Activated CD4-positive, alpha-beta memory T cell treated with anti-CD3 and anti-CD28 coated beads for 36 hours (primary cell): ENCODE data around the gene TFIP11. TPM values are rescaled to one million over a fixed set of nuclear protein-coding genes. Genes with fewer than 3 reads are reported as not detected.
A peak's percentile ranks its signal among the peaks of the same experiment; 100 is the strongest.

Source experiments
- CTCF ChIA-PET: fragments of 350-600 bp; sonication (Branson Sonifier 250); formaldehyde crosslinking; loops from one replicate; lab custom pipeline; 2021; ENCODE audit warnings: antibody characterized with exemption, inconsistent platforms; lab: Charles Lee
- POLR2A ChIA-PET: fragments of 350-600 bp; sonication (Branson Sonifier 250); formaldehyde crosslinking; loops from one replicate; lab custom pipeline; 2021; ENCODE audit warnings: antibody characterized with exemption; lab: Charles Lee
- DNase-seq: peaks from one replicate; pipeline ENCODE4 v3.0.0-alpha.2; 2020
- H3K27ac Mint-ChIP-seq: one replicate; pipeline ENCODE4 v1.8.0; 2021; ENCODE audit warnings: mixed read lengths
- H3K27me3 Mint-ChIP-seq: one replicate; pipeline ENCODE4 v1.8.0; 2021; ENCODE audit warnings: mixed read lengths
- H3K36me3 Mint-ChIP-seq: one replicate; pipeline ENCODE4 v1.8.0; 2021; ENCODE audit warnings: mixed read lengths
- H3K4me1 Mint-ChIP-seq: one replicate; pipeline ENCODE4 v1.8.0; 2021; ENCODE audit warnings: low read depth, mixed read lengths
- H3K4me3 Mint-ChIP-seq: one replicate; pipeline ENCODE4 v1.8.0; 2021; ENCODE audit warnings: mild to moderate bottlenecking, mixed read lengths
- H3K9me3 Mint-ChIP-seq: one replicate; pipeline ENCODE4 v1.8.0; 2021; ENCODE audit warnings: mixed read lengths
- intact Hi-C: fragments of 100-400 bp; cut with micrococcal nuclease; formaldehyde crosslinking; loops from one replicate; pipeline ENCODE4 v1.15.1; 2023
- total RNA-seq, 2 experiments: library from RNA; stranded (reverse); gene quantifications; one replicate each; pipeline ENCODE4 v1.2.3, GENCODE V29; 2021

The TFIP11 gene
- 10 to 100 TPM; 41.1 to 43.0 TPM for total RNA-seq

GRCh38 chr22:26512149-26512793 is at the start of gene TFIP11:
TFIP11 (minus strand) TSS chr22:26512473; CDS start chr22:26510272, 2,201 bp downstream.
- Mint-ChIP-seq H3K4me3 (peak within 1 kb of the TSS; percentile 98), H3K9me3 (no peaks in the 10 kb centered on the region), H3K27me3 (no peaks in the 10 kb centered on the region), H3K27ac (peak within 1 kb of the TSS; percentile 88), H3K4me1 (peaks cover 37% of the 10 kb centered on the region), H3K36me3 (peaks cover 10% of the 10 kb centered on the region)
- CTCF ChIA-PET, result interaction anchor here (0.7 to 2.0 kb wide), 10 partner anchors 9 to 167 kb away, joined by 3 to 10 read pairs (median 4); partner anchors contain the start of genes HPS4 and SRRD
- DNase-seq, result peak; percentile 95
- POLR2A ChIA-PET, result interaction anchor here (0.6 to 1.1 kb wide), 3 partner anchors 21 to 135 kb away, joined by 3 to 4 read pairs (median 4); partner anchors contain the start of genes HPS4 and SRRD
- intact Hi-C loops, result loop anchor here (1.0 kb wide), 2 partner anchors 29 to 81 kb away; partner anchors contain the start of genes HPS4 and SRRD

DNA sequence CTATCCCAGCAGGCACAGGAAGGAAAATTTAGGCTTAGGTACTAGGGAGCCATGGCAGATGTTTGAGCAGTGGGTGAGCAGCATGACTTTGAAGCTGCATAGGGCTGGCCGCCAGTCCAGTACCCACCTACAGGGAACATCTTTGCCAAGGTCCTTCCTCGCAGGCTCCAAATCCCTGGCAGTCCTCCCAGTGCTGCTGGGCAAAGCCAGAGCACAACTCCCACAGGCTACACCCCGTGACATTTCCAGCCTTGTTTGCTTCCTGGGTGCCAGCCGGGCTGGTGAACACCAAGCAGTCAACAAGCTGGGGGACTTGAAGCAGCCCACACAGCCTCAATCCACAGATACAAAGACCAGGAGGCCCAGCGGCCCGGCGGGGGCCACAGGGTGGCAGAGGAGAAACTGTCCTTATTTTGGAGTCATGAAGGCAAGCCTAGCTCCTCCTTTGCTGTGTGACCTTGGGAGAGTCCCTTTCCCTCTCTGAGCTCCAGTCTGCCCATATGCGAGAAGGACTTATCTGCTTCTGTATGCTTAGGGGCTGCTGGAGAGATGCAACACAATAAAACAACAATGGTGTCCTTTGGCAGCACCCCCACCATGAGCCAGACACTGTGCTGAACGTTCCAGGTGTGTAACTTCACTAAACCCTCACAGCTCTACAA is 49.6 kb upstream of the TFIP11 start:
- ChIA-PET POLR2A (no interaction called here), CTCF (interaction anchor here (0.6 to 1.6 kb wide), 2 partner anchors 39 to 104 kb away, joined by 3 to 5 read pairs; no protein-coding TSS in a partner anchor)
- no peaks in the 10 kb centered on the region for H3K9me3 Mint-ChIP-seq
- H3K27ac Mint-ChIP-seq, result no peak overlapping the region
- H3K4me3 Mint-ChIP-seq, result no peak overlapping the region
- no peak for DNase-seq
- H3K36me3 Mint-ChIP-seq, result no peaks in the 10 kb centered on the region
- intact Hi-C loops, result no loop called here
- H3K27me3 Mint-ChIP-seq, result no peaks in the 10 kb centered on the region
- peaks cover 3% of the 10 kb centered on the region for H3K4me1 Mint-ChIP-seq

- peaks cover 2% of the 10 kb centered on the region for H3K36me3 Mint-ChIP-seq
- no peak overlapping the region for H3K27ac Mint-ChIP-seq
- ChIA-PET CTCF (interaction anchor here (1.0 kb wide), 1 partner anchor 9 kb away, joined by 3 read pairs; no protein-coding TSS in a partner anchor), POLR2A (no interaction called here)
- peaks cover 4% of the 10 kb centered on the region for H3K4me1 Mint-ChIP-seq
- no peaks in the 10 kb centered on the region for H3K27me3 Mint-ChIP-seq
- DNase-seq, result no peak
- H3K9me3 Mint-ChIP-seq, result no peaks in the 10 kb centered on the region
- H3K4me3 Mint-ChIP-seq, result no peak overlapping the region
- intact Hi-C loops, result no loop called here
Observed at GRCh38 chr22:26559961-26560575, 47.8 kb upstream of the TFIP11 start.

DNA sequence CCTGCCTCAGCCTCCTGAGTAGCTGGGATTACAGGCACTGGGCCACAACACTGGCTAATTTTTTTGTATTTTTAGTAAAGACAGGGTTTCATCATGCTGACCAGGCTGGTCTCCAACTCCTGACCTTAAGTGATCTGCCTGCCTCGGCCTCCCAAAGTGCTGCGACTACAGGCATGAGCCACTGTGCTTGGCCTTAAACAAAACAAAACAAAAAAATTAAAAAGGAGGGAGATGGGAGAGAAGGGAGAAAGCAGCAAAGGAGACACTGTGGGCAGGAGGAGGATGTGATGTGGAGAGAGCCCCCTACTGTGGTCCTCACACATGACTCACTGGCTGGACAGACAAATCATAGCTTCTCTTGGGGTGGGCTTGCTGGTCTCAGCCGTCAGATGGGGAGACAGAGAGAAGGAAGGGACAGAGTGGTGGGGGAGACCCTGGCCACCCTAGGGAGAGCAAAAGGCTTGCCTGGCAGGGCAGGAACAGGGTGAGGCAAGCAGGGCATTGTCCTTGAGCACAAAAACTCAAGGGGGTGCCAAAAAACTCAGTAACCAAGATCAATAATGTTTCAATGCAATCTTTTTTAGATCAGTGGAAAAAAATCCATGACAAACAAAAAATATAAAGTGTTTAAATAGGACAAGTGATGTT is 46.1 kb upstream of the TFIP11 start:
- peaks cover 2% of the 10 kb centered on the region for H3K36me3 Mint-ChIP-seq
- POLR2A ChIA-PET, result no interaction called here
- CTCF ChIA-PET, result interaction anchor here (0.8 kb wide), 1 partner anchor 98 kb away, joined by 3 read pairs; no protein-coding TSS in a partner anchor
- peaks cover 9% of the 10 kb centered on the region for H3K4me1 Mint-ChIP-seq
- H3K4me3 Mint-ChIP-seq, result no peak overlapping the region
- no peak for DNase-seq
- intact Hi-C loops, result no loop called here
- H3K27me3 Mint-ChIP-seq, result no peaks in the 10 kb centered on the region
- H3K9me3 Mint-ChIP-seq, result no peaks in the 10 kb centered on the region
- H3K27ac Mint-ChIP-seq, result no peak overlapping the region

DNA sequence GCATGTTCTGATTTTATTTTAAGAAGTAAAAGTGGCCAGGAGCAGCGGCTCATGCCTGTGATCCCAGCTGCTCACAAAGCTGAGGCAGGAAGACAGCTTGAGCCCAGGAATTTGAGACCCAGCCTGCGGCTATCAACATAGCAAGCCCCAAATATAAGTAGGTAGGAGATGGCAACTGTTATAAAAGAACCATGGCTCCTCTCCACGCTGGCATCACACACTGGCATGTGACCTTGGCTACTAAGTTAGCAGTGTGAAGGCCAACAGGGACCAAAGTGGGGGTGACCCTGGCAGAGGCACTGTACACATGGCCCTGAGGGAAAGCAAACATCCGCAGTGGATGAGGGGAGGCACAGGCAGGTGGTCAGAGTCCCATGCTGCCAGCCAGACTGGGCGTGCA is 44.6 kb upstream of the TFIP11 start:
- intact Hi-C loops, result no loop called here
- no peaks in the 10 kb centered on the region for H3K9me3 Mint-ChIP-seq
- H3K36me3 Mint-ChIP-seq, result peaks cover 2% of the 10 kb centered on the region
- POLR2A ChIA-PET, result no interaction called here
- no peak overlapping the region for H3K27ac Mint-ChIP-seq
- H3K4me3 Mint-ChIP-seq, result no peak overlapping the region
- peaks cover 9% of the 10 kb centered on the region for H3K4me1 Mint-ChIP-seq
- no peak for DNase-seq
- H3K27me3 Mint-ChIP-seq, result no peaks in the 10 kb centered on the region
- CTCF ChIA-PET, result no interaction called here

- peaks cover 2% of the 10 kb centered on the region for H3K36me3 Mint-ChIP-seq
- no peak overlapping the region for H3K27ac Mint-ChIP-seq
- no peaks in the 10 kb centered on the region for H3K9me3 Mint-ChIP-seq
- intact Hi-C loops, result no loop called here
- DNase-seq, result no peak
- ChIA-PET CTCF (no interaction called here), POLR2A (no interaction called here)
- H3K4me3 Mint-ChIP-seq, result no peak overlapping the region
- no peaks in the 10 kb centered on the region for H3K27me3 Mint-ChIP-seq
- H3K4me1 Mint-ChIP-seq, result peaks cover 9% of the 10 kb centered on the region
Observed at GRCh38 chr22:26555478-26555877, 43.2 kb upstream of the TFIP11 start.

DNA sequence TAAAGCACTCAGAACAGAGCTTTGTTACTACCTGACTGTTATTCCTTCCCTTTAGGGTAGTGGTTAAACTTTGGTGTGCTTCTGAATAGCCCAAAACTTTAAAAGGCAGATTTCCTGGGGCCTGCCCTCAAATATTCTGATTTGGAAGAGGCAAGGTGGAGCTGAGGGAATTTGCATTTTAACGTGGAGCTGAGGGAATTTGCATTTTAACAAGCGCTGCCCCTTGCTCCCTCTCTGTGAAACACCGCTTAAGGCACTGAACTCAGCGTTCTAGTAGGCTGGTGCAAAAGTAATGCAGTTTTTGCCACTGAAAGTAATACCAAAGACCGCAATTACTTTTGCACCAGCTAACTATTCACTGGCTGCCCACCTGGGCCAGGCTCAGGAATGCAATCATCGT is 42.7 kb upstream of the TFIP11 start:
- H3K9me3 Mint-ChIP-seq, result no peaks in the 10 kb centered on the region
- CTCF ChIA-PET, result no interaction called here
- DNase-seq, result no peak
- H3K4me1 Mint-ChIP-seq, result peaks cover 9% of the 10 kb centered on the region
- POLR2A ChIA-PET, result no interaction called here
- no peak overlapping the region for H3K4me3 Mint-ChIP-seq
- peaks cover 2% of the 10 kb centered on the region for H3K36me3 Mint-ChIP-seq
- intact Hi-C loops, result no loop called here
- H3K27ac Mint-ChIP-seq, result no peak overlapping the region
- no peaks in the 10 kb centered on the region for H3K27me3 Mint-ChIP-seq

DNA sequence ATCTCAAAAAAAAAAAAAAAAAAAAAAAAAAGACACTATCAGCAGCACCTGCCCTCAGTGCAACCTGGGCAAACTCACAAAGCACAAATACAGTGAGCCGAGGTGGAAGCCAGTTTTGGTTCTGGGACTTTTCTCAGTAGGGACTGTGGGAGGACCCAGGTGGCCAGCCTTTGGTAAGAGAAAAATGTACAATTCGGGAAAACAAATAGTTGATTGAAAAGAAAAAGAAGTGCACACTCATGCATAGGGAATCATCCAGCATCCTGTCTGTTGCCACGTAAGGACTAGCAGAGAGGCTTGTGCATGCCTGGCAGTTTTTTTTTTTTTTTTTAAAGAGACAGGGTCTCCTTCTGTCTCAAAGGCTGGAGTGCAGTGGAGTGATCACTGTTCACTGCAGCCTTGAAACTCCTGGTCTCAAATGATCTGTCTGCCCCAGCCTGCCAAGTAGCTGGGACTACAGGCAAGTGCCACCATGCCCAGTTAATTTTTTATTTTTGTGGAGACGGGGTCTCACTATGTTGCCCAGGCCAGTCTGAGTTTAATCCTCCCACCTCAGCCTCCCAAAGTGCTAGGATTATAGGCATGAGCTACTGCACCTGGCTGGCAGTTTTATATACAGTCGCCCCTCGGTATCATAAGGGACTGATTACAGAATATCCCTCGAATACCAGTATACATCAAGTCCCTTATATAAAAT is 40.9 kb upstream of the TFIP11 start:
- peaks cover 9% of the 10 kb centered on the region for H3K4me1 Mint-ChIP-seq
- ChIA-PET POLR2A (no interaction called here), CTCF (no interaction called here)

GRCh38 chr22:26552466-26552865 is 40.2 kb upstream of the TFIP11 start:
- Mint-ChIP-seq H3K27ac (no peak overlapping the region), H3K9me3 (peaks cover 2% of the 10 kb centered on the region)
- CTCF ChIA-PET, result no interaction called here

More for the DNA sequence above, 40.9 kb upstream of the TFIP11 start:
- Mint-ChIP-seq H3K27ac (no peak overlapping the region), H3K27me3 (no peaks in the 10 kb centered on the region), H3K4me3 (no peak overlapping the region), H3K36me3 (peaks cover 2% of the 10 kb centered on the region), H3K9me3 (no peaks in the 10 kb centered on the region)
- no peak for DNase-seq
- intact Hi-C loops, result no loop called here

GRCh38 chr22:26551568-26551967 is 39.3 kb upstream of the TFIP11 start:
- Mint-ChIP-seq H3K27ac (no peak overlapping the region), H3K4me1 (peaks cover 20% of the 10 kb centered on the region)

More at GRCh38 chr22:26552466-26552865, 40.2 kb upstream of the TFIP11 start:
- intact Hi-C loops, result no loop called here
- Mint-ChIP-seq H3K36me3 (peaks cover 4% of the 10 kb centered on the region), H3K27me3 (no peaks in the 10 kb centered on the region), H3K4me1 (peaks cover 14% of the 10 kb centered on the region), H3K4me3 (no peak overlapping the region)
- no peak for DNase-seq
- POLR2A ChIA-PET, result no interaction called here

GRCh38 chr22:26550498-26551033 is 38.3 kb upstream of the TFIP11 start:
- peaks cover 4% of the 10 kb centered on the region for H3K9me3 Mint-ChIP-seq
- no peaks in the 10 kb centered on the region for H3K27me3 Mint-ChIP-seq
- ChIA-PET POLR2A (no interaction called here), CTCF (no interaction called here)
- H3K4me3 Mint-ChIP-seq, result no peak overlapping the region
- H3K36me3 Mint-ChIP-seq, result peaks cover 8% of the 10 kb centered on the region
- intact Hi-C loops, result no loop called here
- no peak for DNase-seq
- H3K27ac Mint-ChIP-seq, result no peak overlapping the region
- H3K4me1 Mint-ChIP-seq, result peaks cover 23% of the 10 kb centered on the region

More at GRCh38 chr22:26551568-26551967, 39.3 kb upstream of the TFIP11 start:
- ChIA-PET POLR2A (no interaction called here), CTCF (no interaction called here)
- H3K9me3 Mint-ChIP-seq, result peaks cover 4% of the 10 kb centered on the region
- no peaks in the 10 kb centered on the region for H3K27me3 Mint-ChIP-seq
- no peak overlapping the region for H3K4me3 Mint-ChIP-seq
- H3K36me3 Mint-ChIP-seq, result peaks cover 7% of the 10 kb centered on the region
- no peak for DNase-seq
- intact Hi-C loops, result no loop called here
